GM23338 (cell line): ENCODE results near the gene PPP1R9B. TPM values are rescaled to one million over a fixed set of nuclear protein-coding genes. Genes with fewer than 3 reads are reported as not detected.

Experiments
- ATAC-seq: fragments of 200-7000 bp; cut with Tn5 transposase; 3 replicates; pipeline ENCODE4 v1.9.1; 2020
- DNase-seq: peaks from one replicate; pipeline ENCODE4 v3.0.0-alpha.2; 2015; ENCODE audit warnings: low spot score
- H2AFZ ChIP-seq: fragments of 200-600 bp; sonication (generic); 2 replicates; pipeline ENCODE4 v1.8.0; 2016; ENCODE audit warnings: antibody characterized with exemption, mild to moderate bottlenecking, moderate library complexity
- H3F3A ChIP-seq: fragments of 200-600 bp; sonication (generic); replicated peaks from 2 replicates; pipeline ENCODE4 v1.8.0; 2017; ENCODE audit warnings: antibody characterized with exemption, mixed run types, low read depth
- H3K27ac ChIP-seq: fragments of 200-600 bp; sonication (generic); 2 replicates; pipeline ENCODE4 v1.6.1; 2016; ENCODE audit warnings: low read depth
- H3K27me3 ChIP-seq: fragments of 200-600 bp; sonication (generic); 2 replicates; pipeline ENCODE4 v1.8.0; 2016; ENCODE audit warnings: mild to moderate bottlenecking, mixed run types, moderate library complexity; ENCODE audit not compliant: insufficient read depth
- H3K36me3 ChIP-seq: fragments of 200-600 bp; sonication (generic); 2 replicates; pipeline ENCODE4 v1.8.0; 2016; ENCODE audit warnings: mild to moderate bottlenecking; ENCODE audit not compliant: insufficient read depth
- H3K4me1 ChIP-seq: fragments of 200-600 bp; sonication (generic); 2 replicates; pipeline ENCODE4 v1.8.0; 2016; ENCODE audit warnings: mild to moderate bottlenecking, moderate library complexity; ENCODE audit not compliant: insufficient read depth
- H3K4me2 ChIP-seq: fragments of 200-600 bp; sonication (generic); 2 replicates; pipeline ENCODE4 v1.7.1; 2017; ENCODE audit warnings: mixed run types
- H3K4me3 ChIP-seq: fragments of 200-600 bp; sonication (generic); 2 replicates; pipeline ENCODE4 v1.6.1; 2016; ENCODE audit warnings: mixed run types
- H3K79me2 ChIP-seq: fragments of 200-600 bp; sonication (generic); replicated peaks from 2 replicates; pipeline ENCODE4 v1.8.0; 2017; ENCODE audit warnings: mild to moderate bottlenecking; ENCODE audit not compliant: insufficient read depth
- H3K9me2 ChIP-seq: fragments of 200-600 bp; sonication (generic); 2 replicates; pipeline ENCODE4 v1.8.0; 2017; ENCODE audit not compliant: insufficient read depth
- H4K20me1 ChIP-seq: fragments of 200-600 bp; sonication (generic); replicated peaks from 2 replicates; pipeline ENCODE4 v1.8.0; 2017; ENCODE audit warnings: mild to moderate bottlenecking; ENCODE audit not compliant: insufficient read depth
- H3K27ac Mint-ChIP-seq: 2 replicates; pipeline ENCODE4 v1.8.0; 2020; ENCODE audit warnings: inconsistent platforms, mild to moderate bottlenecking, moderate library complexity, mixed read lengths
- H3K27me3 Mint-ChIP-seq: 3 replicates; pipeline ENCODE4 v1.8.0; 2022; ENCODE audit warnings: low read depth, mild to moderate bottlenecking, moderate library complexity, mixed read lengths, inconsistent platforms; ENCODE audit not compliant: insufficient read depth, poor library complexity
- H3K36me3 Mint-ChIP-seq: 3 replicates; pipeline ENCODE4 v1.8.0; 2021; ENCODE audit warnings: low read depth, mild to moderate bottlenecking, inconsistent platforms, moderate library complexity, mixed read lengths
- H3K4me1 Mint-ChIP-seq: 3 replicates; pipeline ENCODE4 v1.8.0; 2020; ENCODE audit warnings: mild to moderate bottlenecking, inconsistent platforms, mixed read lengths
- H3K4me3 Mint-ChIP-seq: 3 replicates; pipeline ENCODE4 v1.8.0; 2021; ENCODE audit warnings: moderate library complexity, mild to moderate bottlenecking, inconsistent platforms, mixed read lengths
- H3K9me3 Mint-ChIP-seq: 3 replicates; pipeline ENCODE4 v1.8.0; 2020; ENCODE audit warnings: moderate library complexity, mild to moderate bottlenecking, inconsistent platforms, mixed read lengths
- CREB1 ChIP-seq: fragments of 250-450 bp; sonication (Bioruptor Pico); IDR thresholded peaks from 2 replicates; pipeline ENCODE4 v1.5.0; 2020; ENCODE audit warnings: low read depth, mild to moderate bottlenecking, moderate library complexity
- CTCF ChIP-seq, 2 experiments: fragments of 200-600 bp in 1 of 2; sonication (generic) in 1 of 2; conservative IDR thresholded peaks; 2 replicates each; pipeline versions ENCODE4 v1.5.1 to v1.6.1; 2016 to 2017; ENCODE audit warnings: antibody characterized with exemption in 2 of 2, low read depth in 2 of 2, mild to moderate bottlenecking in 2 of 2, moderate library complexity in 1 of 2
- ETS1 ChIP-seq: IDR thresholded peaks from 2 replicates; pipeline ENCODE4 v1.6.1; 2016; ENCODE audit warnings: antibody characterized with exemption
- EZH2phosphoT487 ChIP-seq: fragments of 200-600 bp; sonication (generic); IDR thresholded peaks from one replicate; pipeline ENCODE4 v1.8.1; 2018; ENCODE audit warnings: antibody characterized with exemption; ENCODE audit not compliant: unreplicated experiment
- NANOG ChIP-seq: IDR thresholded peaks from 2 replicates; pipeline ENCODE4 v1.6.1; 2016; ENCODE audit warnings: antibody characterized with exemption, borderline replicate concordance
- POLR2AphosphoS5 ChIP-seq: IDR thresholded peaks from 2 replicates; pipeline ENCODE4 v1.6.1; 2016; ENCODE audit warnings: antibody characterized with exemption, low read depth
- REST ChIP-seq: IDR thresholded peaks from one replicate; pipeline ENCODE4 v1.6.1; 2018; ENCODE audit warnings: antibody characterized with exemption; ENCODE audit not compliant: unreplicated experiment
- ZNF331 ChIP-seq: fragments of 250-450 bp; sonication (Bioruptor Pico); IDR thresholded peaks from 2 replicates; pipeline ENCODE4 v1.5.0; 2020; ENCODE audit warnings: low read depth, mild to moderate bottlenecking, moderate library complexity
- polyA plus RNA-seq: library from polyadenylated mRNA; unstranded; fragments of >200 nt; fragmentation: Nextera tagmentation; extraction: Ambion mirVana; gene quantifications from 2 replicates; pipeline ENCODE4 v1.2.1, GENCODE V29; 2016
- total RNA-seq: library from RNA; depleted of rRNA; stranded (reverse); fragments of >200 nt; shearing (Covaris generic); gene quantifications from 2 replicates; pipeline ENCODE4 v1.2.3, GENCODE V29; 2014

PPP1R9B gene
- total and polyA plus RNA-seq, 2 experiments from 2014 or later, result 2.1 to 10.5 TPM

- no peak overlapping the region for H2AFZ ChIP-seq
- H3K36me3 ChIP-seq, result no peaks in the 10 kb centered on the region
- H3K4me2 ChIP-seq, result no peak overlapping the region
- no peaks in the 10 kb centered on the region for H3K27me3 ChIP-seq
- no peak overlapping the region for H3K4me3 ChIP-seq
- DNase-seq (no peak), ATAC-seq (no peak)
- Mint-ChIP-seq H3K27me3 (no peaks in the 10 kb centered on the region), H3K4me3 (no peak overlapping the region), H3K27ac (no peak overlapping the region), H3K9me3 (no peaks in the 10 kb centered on the region), H3K36me3 (peaks cover 17% of the 10 kb centered on the region; the same call in 2 of the 3 replicates), H3K4me1 (peaks cover 8% of the 10 kb centered on the region; the same call in 2 of the 3 replicates)
- H3K4me1 ChIP-seq, result no peaks in the 10 kb centered on the region
- H3K9me2 ChIP-seq, result no peaks in the 10 kb centered on the region
- no peaks in the 10 kb centered on the region for H3K79me2 ChIP-seq
- no peak overlapping the region for H3K27ac ChIP-seq
- no peaks in the 10 kb centered on the region for H4K20me1 ChIP-seq
- no peaks in the 10 kb centered on the region for H3F3A ChIP-seq
- TF ChIP-seq CTCF (conservative IDR thresholded peaks at IDR 0.05; ENCODE audit: low read depth in 2 of 2) (no peak), ETS1 (no peak), REST (no peak), ZNF331 (CRISPR knock-in tag) (no peak)
These were observed 43.9 kb upstream of the PPP1R9B start for GRCh38 chr17:50194140-50194933.

GRCh38 chr17:50192618-50193291, 42.3 kb upstream of the PPP1R9B start:
- Histone ChIP-seq H3K4me3 (no peak overlapping the region), H4K20me1 (no peaks in the 10 kb centered on the region), H3K27me3 (no peaks in the 10 kb centered on the region), H3K9me2 (no peaks in the 10 kb centered on the region), H3K27ac (no peak overlapping the region), H2AFZ (no peak overlapping the region), H3K36me3 (no peaks in the 10 kb centered on the region), H3K4me1 (no peaks in the 10 kb centered on the region), H3K4me2 (no peak overlapping the region), H3K79me2 (no peaks in the 10 kb centered on the region), H3F3A (no peaks in the 10 kb centered on the region)
- Mint-ChIP-seq H3K27ac (no peak overlapping the region), H3K4me1 (no peaks in the 10 kb centered on the region), H3K4me3 (no peak overlapping the region), H3K36me3 (peaks cover 22% of the 10 kb centered on the region), H3K9me3 (no peaks in the 10 kb centered on the region), H3K27me3 (peaks cover 4% of the 10 kb centered on the region)
- DNase-seq (no peak), ATAC-seq (no peak)
- no peak for TF ChIP-seq CREB1 (CRISPR knock-in tag)
- no peak for TF ChIP-seq POLR2AphosphoS5
- TF ChIP-seq CTCF (conservative IDR thresholded peaks at IDR 0.05; ENCODE audit: low read depth in 2 of 2), result no peak
- TF ChIP-seq EZH2phosphoT487, result no peak
- no peak for TF ChIP-seq ETS1
- TF ChIP-seq NANOG, result no peak
